T-cell (primary cell): ENCODE results near the gene RAB5A. TPM values are rescaled to one million over a fixed set of nuclear protein-coding genes. Genes with fewer than 3 reads are reported as not detected.

Experiments used
- total RNA-seq, 35 experiments: library from RNA in 6 of 35; stranded (reverse) in 6 of 35; fragments of 120-200 nt in 1 of 35; gene quantifications; one replicate each; pipeline versions ENCODE4 v1.2.1 to v1.2.4 and lab custom pipeline; 2013 to 2026

Gene RAB5A
- total RNA-seq, 5 donors from 2014 or later (not counting 1 experiment from before 2014, with no cell fraction given): 41.3 to 91.0 (median 54.7) TPM

Other genes starting within 250 kb of the RAB5A start
- 1 to 10 TPM in 3 of 5 donors, under 1 TPM in 1, not detected in 1; 0.95 to 1.8 (median 1.2) TPM for gene EFHB, start 12.9 kb upstream of the RAB5A start, total RNA-seq
- gene PP2D1, start 65.2 kb downstream of the RAB5A start, total RNA-seq: not detected
- 10 to 100 TPM; 49.5 to 98.8 (median 80.8) TPM for gene KAT2B, start 93.3 kb downstream of the RAB5A start, total RNA-seq
- 1 to 10 TPM in 1 of 5 donors, under 1 TPM in 4; 0.58 to 1.1 (median 0.70) TPM for gene SGO1, start 239.1 kb downstream of the RAB5A start, total RNA-seq